WTC11 (cell line): ENCODE measurements around the gene UCP1. TPM values are rescaled to one million over a fixed set of nuclear protein-coding genes. Genes with fewer than 3 reads are reported as not detected.

Source experiments
- ATAC-seq: fragments of 200-7000 bp; cut with Tn5 transposase; 2 replicates; pipeline ENCODE4 v1.10.0; 2021; ENCODE audit warnings: mild to moderate bottlenecking, moderate library complexity
- CTCF ChIA-PET: fragments of 300-600 bp; sonication (Branson Sonifier 250); formaldehyde crosslinking; loops from one replicate; lab custom pipeline; 2021; ENCODE audit warnings: antibody characterized with exemption; lab: Charles Lee
- POLR2A ChIA-PET: fragments of 350-600 bp; sonication (Branson Sonifier 250); formaldehyde crosslinking; loops from one replicate; lab custom pipeline; 2021; ENCODE audit warnings: antibody characterized with exemption; lab: Charles Lee
- DNase-seq: peaks from one replicate; pipeline ENCODE4 v3.0.0; 2021; ENCODE audit warnings: low spot score
- H3K27ac Mint-ChIP-seq: 2 replicates; pipeline ENCODE4 v1.8.0; 2021; ENCODE audit warnings: mixed read lengths
- H3K27me3 Mint-ChIP-seq: 2 replicates; pipeline ENCODE4 v1.8.0; 2021; ENCODE audit warnings: low read depth, mild to moderate bottlenecking, moderate library complexity, mixed read lengths
- H3K36me3 Mint-ChIP-seq: 2 replicates; pipeline ENCODE4 v1.8.0; 2021; ENCODE audit warnings: mixed read lengths
- H3K4me1 Mint-ChIP-seq: 2 replicates; pipeline ENCODE4 v1.8.0; 2022; ENCODE audit warnings: mixed read lengths
- H3K4me3 Mint-ChIP-seq: 2 replicates; pipeline ENCODE4 v1.8.0; 2021; ENCODE audit warnings: mild to moderate bottlenecking, moderate library complexity, mixed read lengths
- H3K9me3 Mint-ChIP-seq: 2 replicates; pipeline ENCODE4 v1.8.0; 2021; ENCODE audit warnings: mixed read lengths
- CBFB ChIP-seq: sonication (generic); formaldehyde crosslinking; IDR thresholded peaks from 2 replicates; pipeline ENCODE4 v1.8.1; 2022; ENCODE audit warnings: mild to moderate bottlenecking, low read depth, missing genetic modification reagents
- E2F4 ChIP-seq: sonication (generic); formaldehyde crosslinking; IDR thresholded peaks from 2 replicates; pipeline ENCODE4 v1.8.1; 2022; ENCODE audit warnings: low read depth, mild to moderate bottlenecking, moderate library complexity, missing genetic modification reagents, borderline replicate concordance
- NR3C1 ChIP-seq: sonication (generic); formaldehyde crosslinking; conservative IDR thresholded peaks from 2 replicates; pipeline ENCODE4 v1.8.1; 2023; ENCODE audit warnings: low read depth, mild to moderate bottlenecking, missing genetic modification reagents
- RELA ChIP-seq: sonication (generic); formaldehyde crosslinking; IDR thresholded peaks from 2 replicates; pipeline ENCODE4 v1.8.1; 2022; ENCODE audit warnings: missing genetic modification reagents, mild to moderate bottlenecking, borderline replicate concordance
- SMAD4 ChIP-seq: sonication (generic); formaldehyde crosslinking; IDR thresholded peaks from 2 replicates; pipeline ENCODE4 v1.8.0; 2022; ENCODE audit warnings: mild to moderate bottlenecking, missing genetic modification reagents
- ZNF512 ChIP-seq: sonication (generic); formaldehyde crosslinking; IDR thresholded peaks from 2 replicates; pipeline ENCODE4 v1.8.1; 2022; ENCODE audit warnings: missing genetic modification reagents, borderline replicate concordance
- total RNA-seq: library from RNA; stranded (reverse); gene quantifications from 3 replicates; pipeline ENCODE4 v1.2.3, GENCODE V29; 2021
- TF ChIP-seq, protein P1 (sequence below): sonication (generic); formaldehyde crosslinking; IDR thresholded peaks from 2 replicates; pipeline ENCODE4 v1.8.0; 2023; ENCODE audit warnings: missing genetic modification reagents
- TF ChIP-seq, protein P2 (sequence below): sonication (generic); formaldehyde crosslinking; IDR thresholded peaks from 2 replicates; pipeline ENCODE4 v1.8.1; 2023; ENCODE audit warnings: mild to moderate bottlenecking, missing genetic modification reagents
- TF ChIP-seq, protein P3 (sequence below): sonication (generic); formaldehyde crosslinking; IDR thresholded peaks from 2 replicates; pipeline ENCODE4 v1.8.1; 2022; ENCODE audit warnings: mild to moderate bottlenecking, moderate library complexity, missing genetic modification reagents
- TF ChIP-seq, protein P4 (sequence below): sonication (generic); formaldehyde crosslinking; IDR thresholded peaks from 2 replicates; pipeline ENCODE4 v1.8.0; 2022; ENCODE audit warnings: mild to moderate bottlenecking, missing genetic modification reagents
- TF ChIP-seq, protein P5 (sequence below): sonication (generic); formaldehyde crosslinking; IDR thresholded peaks from 2 replicates; pipeline ENCODE4 v1.8.0; 2022; ENCODE audit warnings: missing genetic modification reagents
- TF ChIP-seq, protein P6 (sequence below): sonication (generic); formaldehyde crosslinking; IDR thresholded peaks from 2 replicates; pipeline ENCODE4 v1.8.1; 2023; ENCODE audit warnings: mild to moderate bottlenecking, moderate library complexity, missing genetic modification reagents

The UCP1 gene
- total RNA-seq, 1 experiment from 2014 or later = 0.15 TPM

GRCh38 chr4:140602714-140603113, 34.0 kb upstream of the UCP1 start:
- ATAC-seq (peak; percentile 33; the same call in 1 of the 2 replicates), DNase-seq (no peak)
- H3K9me3 Mint-ChIP-seq = no peaks in the 10 kb centered on the region
- TF ChIP-seq, protein P1, sequence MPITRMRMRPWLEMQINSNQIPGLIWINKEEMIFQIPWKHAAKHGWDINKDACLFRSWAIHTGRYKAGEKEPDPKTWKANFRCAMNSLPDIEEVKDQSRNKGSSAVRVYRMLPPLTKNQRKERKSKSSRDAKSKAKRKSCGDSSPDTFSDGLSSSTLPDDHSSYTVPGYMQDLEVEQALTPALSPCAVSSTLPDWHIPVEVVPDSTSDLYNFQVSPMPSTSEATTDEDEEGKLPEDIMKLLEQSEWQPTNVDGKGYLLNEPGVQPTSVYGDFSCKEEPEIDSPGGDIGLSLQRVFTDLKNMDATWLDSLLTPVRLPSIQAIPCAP (CRISPR knock-in tag) = no peak
- TF ChIP-seq SMAD4 (CRISPR knock-in tag) (no peak), CBFB (CRISPR knock-in tag) (no peak), NR3C1 (CRISPR knock-in tag) (no peak), E2F4 (CRISPR knock-in tag) (no peak), RELA (CRISPR knock-in tag) (no peak), ZNF512 (no peak)
- TF ChIP-seq, protein P2, sequence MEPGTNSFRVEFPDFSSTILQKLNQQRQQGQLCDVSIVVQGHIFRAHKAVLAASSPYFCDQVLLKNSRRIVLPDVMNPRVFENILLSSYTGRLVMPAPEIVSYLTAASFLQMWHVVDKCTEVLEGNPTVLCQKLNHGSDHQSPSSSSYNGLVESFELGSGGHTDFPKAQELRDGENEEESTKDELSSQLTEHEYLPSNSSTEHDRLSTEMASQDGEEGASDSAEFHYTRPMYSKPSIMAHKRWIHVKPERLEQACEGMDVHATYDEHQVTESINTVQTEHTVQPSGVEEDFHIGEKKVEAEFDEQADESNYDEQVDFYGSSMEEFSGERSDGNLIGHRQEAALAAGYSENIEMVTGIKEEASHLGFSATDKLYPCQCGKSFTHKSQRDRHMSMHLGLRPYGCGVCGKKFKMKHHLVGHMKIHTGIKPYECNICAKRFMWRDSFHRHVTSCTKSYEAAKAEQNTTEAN (CRISPR knock-in tag) = no peak
- TF ChIP-seq, protein P3, sequence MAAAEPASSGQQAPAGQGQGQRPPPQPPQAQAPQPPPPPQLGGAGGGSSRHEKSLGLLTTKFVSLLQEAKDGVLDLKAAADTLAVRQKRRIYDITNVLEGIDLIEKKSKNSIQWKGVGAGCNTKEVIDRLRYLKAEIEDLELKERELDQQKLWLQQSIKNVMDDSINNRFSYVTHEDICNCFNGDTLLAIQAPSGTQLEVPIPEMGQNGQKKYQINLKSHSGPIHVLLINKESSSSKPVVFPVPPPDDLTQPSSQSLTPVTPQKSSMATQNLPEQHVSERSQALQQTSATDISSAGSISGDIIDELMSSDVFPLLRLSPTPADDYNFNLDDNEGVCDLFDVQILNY (CRISPR knock-in tag) = no peak
- TF ChIP-seq, protein P4, sequence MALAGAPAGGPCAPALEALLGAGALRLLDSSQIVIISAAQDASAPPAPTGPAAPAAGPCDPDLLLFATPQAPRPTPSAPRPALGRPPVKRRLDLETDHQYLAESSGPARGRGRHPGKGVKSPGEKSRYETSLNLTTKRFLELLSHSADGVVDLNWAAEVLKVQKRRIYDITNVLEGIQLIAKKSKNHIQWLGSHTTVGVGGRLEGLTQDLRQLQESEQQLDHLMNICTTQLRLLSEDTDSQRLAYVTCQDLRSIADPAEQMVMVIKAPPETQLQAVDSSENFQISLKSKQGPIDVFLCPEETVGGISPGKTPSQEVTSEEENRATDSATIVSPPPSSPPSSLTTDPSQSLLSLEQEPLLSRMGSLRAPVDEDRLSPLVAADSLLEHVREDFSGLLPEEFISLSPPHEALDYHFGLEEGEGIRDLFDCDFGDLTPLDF = no peak
- TF ChIP-seq, protein P5, sequence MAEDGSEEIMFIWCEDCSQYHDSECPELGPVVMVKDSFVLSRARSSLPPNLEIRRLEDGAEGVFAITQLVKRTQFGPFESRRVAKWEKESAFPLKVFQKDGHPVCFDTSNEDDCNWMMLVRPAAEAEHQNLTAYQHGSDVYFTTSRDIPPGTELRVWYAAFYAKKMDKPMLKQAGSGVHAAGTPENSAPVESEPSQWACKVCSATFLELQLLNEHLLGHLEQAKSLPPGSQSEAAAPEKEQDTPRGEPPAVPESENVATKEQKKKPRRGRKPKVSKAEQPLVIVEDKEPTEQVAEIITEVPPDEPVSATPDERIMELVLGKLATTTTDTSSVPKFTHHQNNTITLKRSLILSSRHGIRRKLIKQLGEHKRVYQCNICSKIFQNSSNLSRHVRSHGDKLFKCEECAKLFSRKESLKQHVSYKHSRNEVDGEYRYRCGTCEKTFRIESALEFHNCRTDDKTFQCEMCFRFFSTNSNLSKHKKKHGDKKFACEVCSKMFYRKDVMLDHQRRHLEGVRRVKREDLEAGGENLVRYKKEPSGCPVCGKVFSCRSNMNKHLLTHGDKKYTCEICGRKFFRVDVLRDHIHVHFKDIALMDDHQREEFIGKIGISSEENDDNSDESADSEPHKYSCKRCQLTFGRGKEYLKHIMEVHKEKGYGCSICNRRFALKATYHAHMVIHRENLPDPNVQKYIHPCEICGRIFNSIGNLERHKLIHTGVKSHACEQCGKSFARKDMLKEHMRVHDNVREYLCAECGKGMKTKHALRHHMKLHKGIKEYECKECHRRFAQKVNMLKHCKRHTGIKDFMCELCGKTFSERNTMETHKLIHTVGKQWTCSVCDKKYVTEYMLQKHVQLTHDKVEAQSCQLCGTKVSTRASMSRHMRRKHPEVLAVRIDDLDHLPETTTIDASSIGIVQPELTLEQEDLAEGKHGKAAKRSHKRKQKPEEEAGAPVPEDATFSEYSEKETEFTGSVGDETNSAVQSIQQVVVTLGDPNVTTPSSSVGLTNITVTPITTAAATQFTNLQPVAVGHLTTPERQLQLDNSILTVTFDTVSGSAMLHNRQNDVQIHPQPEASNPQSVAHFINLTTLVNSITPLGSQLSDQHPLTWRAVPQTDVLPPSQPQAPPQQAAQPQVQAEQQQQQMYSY (CRISPR knock-in tag) = no peak
- TF ChIP-seq, protein P6, sequence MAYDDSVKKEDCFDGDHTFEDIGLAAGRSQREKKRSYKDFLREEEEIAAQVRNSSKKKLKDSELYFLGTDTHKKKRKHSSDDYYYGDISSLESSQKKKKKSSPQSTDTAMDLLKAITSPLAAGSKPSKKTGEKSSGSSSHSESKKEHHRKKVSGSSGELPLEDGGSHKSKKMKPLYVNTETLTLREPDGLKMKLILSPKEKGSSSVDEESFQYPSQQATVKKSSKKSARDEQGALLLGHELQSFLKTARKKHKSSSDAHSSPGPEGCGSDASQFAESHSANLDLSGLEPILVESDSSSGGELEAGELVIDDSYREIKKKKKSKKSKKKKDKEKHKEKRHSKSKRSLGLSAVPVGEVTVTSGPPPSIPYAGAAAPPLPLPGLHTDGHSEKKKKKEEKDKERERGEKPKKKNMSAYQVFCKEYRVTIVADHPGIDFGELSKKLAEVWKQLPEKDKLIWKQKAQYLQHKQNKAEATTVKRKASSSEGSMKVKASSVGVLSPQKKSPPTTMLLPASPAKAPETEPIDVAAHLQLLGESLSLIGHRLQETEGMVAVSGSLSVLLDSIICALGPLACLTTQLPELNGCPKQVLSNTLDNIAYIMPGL (CRISPR knock-in tag) = no peak
- H3K27ac Mint-ChIP-seq = no peak overlapping the region
- no peaks in the 10 kb centered on the region for H3K36me3 Mint-ChIP-seq
- H3K4me1 Mint-ChIP-seq = peaks cover 5% of the 10 kb centered on the region; the same call in 1 of the 2 replicates
- CTCF ChIA-PET = interaction anchor here (0.6 to 1.4 kb wide), 3 partner anchors 243 to 350 kb away, joined by 3 to 4 read pairs (median 4); no protein-coding TSS in a partner anchor
- POLR2A ChIA-PET = no interaction called here
- no peak overlapping the region for H3K4me3 Mint-ChIP-seq
- no peaks in the 10 kb centered on the region for H3K27me3 Mint-ChIP-seq
